ENCODE measurements around the gene ARHGEF6. TPM values are rescaled to one million over a fixed set of nuclear protein-coding genes. Genes with fewer than 3 reads are reported as not detected.

The ARHGEF6 gene
- polyA plus RNA-seq, 4 donors, result 1.1 to 6.4 (median 3.8) TPM

DNA sequence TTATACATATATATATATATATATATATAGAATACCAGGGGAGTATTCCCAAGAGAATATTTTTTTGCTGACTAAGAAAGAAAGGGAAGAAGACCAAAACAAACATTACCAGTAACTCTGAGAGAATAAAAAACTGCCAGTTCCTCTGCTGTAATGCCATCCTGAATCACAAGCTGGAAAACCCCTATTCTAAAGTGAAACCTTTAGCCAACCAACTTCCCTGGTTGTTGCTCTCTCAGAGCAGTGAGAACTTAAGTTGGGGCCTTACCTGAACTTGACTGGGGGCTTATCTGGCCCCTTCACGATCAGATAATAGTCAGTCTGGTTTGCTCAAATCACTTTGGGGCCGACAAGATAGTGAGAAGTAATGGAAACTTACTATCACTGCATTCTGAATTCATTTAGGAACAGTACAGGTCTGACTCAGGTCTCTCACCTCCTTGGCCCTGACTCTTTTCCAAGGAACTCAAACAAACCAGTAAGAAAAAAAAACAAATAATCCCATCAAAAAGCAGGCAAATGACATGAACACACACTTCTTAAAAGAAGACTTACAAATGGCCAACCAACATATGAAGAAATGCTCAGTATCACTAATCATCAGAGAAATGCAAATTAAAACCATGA lies 70.3 kb downstream of the ARHGEF6 start:
- Histone ChIP-seq H3K4me1 (ENCODE audit: control insufficient read depth in 3 of 3, insufficient read depth in 2 of 3, low read depth in 1 of 3, low read length in 2 of 3) (no peaks in the 10 kb centered on the region), H3K27ac (ENCODE audit: low read depth in 1 of 3, low read length in 2 of 3) (peak overlapping the region in 1 of 3 donors; percentile 70), H3K27me3 (ENCODE audit: control insufficient read depth in 3 of 3, insufficient read depth in 3 of 3, low read length in 3 of 3) (no peaks in the 10 kb centered on the region), H3K9me3 (ENCODE audit: control insufficient read depth in 2 of 2, insufficient read depth in 1 of 2, low read depth in 1 of 2, low read length in 1 of 2) (no peaks in the 10 kb centered on the region), H3K4me3 (ENCODE audit: low read depth in 1 of 3, low read length in 3 of 3) (no peak overlapping the region), H3K36me3 (ENCODE audit: control insufficient read depth in 3 of 3, insufficient read depth in 2 of 3, low read depth in 1 of 3, low read length in 3 of 3) (no peaks in the 10 kb centered on the region)
- FAIRE-seq (no peak), DNase-seq (no peak)
- 21 to 41% (median 28%) methylated on average over 2 of the region's 2 CpGs for WGBS, 3 donors

DNA sequence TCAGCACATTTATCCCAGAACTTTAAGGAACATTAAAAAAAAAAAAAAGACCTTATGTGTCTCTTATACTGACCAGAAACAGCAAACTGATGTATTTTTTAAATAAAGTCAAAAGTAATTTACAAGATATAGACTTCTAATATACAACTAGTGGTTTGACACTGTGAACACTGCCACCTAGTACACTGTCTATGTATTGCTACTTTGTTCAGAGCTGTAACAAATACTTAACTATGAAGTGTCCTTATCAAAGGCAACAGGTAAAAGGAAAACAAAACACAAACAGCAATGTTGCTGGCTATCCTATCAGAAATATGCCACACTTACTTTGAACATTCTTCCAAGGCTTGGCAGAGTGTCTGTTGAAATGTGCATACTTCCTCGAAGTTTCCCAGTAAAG lies 72.4 kb downstream of the ARHGEF6 start:
- Histone ChIP-seq H3K4me3 (ENCODE audit: low read depth in 1 of 3, low read length in 3 of 3) (no peak overlapping the region), H3K36me3 (ENCODE audit: control insufficient read depth in 3 of 3, insufficient read depth in 2 of 3, low read depth in 1 of 3, low read length in 3 of 3) (no peaks in the 10 kb centered on the region), H3K27ac (ENCODE audit: low read depth in 1 of 3, low read length in 2 of 3) (no peak overlapping the region), H3K4me1 (ENCODE audit: control insufficient read depth in 3 of 3, insufficient read depth in 2 of 3, low read depth in 1 of 3, low read length in 2 of 3) (no peaks in the 10 kb centered on the region), H3K9me3 (ENCODE audit: control insufficient read depth in 2 of 2, insufficient read depth in 1 of 2, low read depth in 1 of 2, low read length in 1 of 2) (no peaks in the 10 kb centered on the region), H3K27me3 (ENCODE audit: control insufficient read depth in 3 of 3, insufficient read depth in 3 of 3, low read length in 3 of 3) (no peaks in the 10 kb centered on the region)
- no peak for FAIRE-seq
- 20 to 66% (median 27%) methylated on average over 1 of the region's 1 CpG for WGBS, 3 donors
- DNase-seq, result no peak

GRCh38 chrX:136697156-136697555 lies 83.6 kb downstream of the ARHGEF6 start:
- H3K27ac ChIP-seq (ENCODE audit: low read depth in 1 of 3, low read length in 2 of 3), result peak overlapping the region in 1 of 3 donors; percentile 78
- 43 to 84% (median 53%) methylated on average over 1 of the region's 1 CpG for WGBS, 3 donors
- H3K4me3 ChIP-seq (ENCODE audit: low read depth in 1 of 3, low read length in 3 of 3), result no peak overlapping the region
- H3K27me3 ChIP-seq (ENCODE audit: control insufficient read depth in 3 of 3, insufficient read depth in 3 of 3, low read length in 3 of 3), result no peaks in the 10 kb centered on the region
- no peaks in the 10 kb centered on the region for H3K36me3 ChIP-seq (ENCODE audit: control insufficient read depth in 3 of 3, insufficient read depth in 2 of 3, low read depth in 1 of 3, low read length in 3 of 3)
- no peak for DNase-seq
- no peaks in the 10 kb centered on the region for H3K4me1 ChIP-seq (ENCODE audit: control insufficient read depth in 3 of 3, insufficient read depth in 2 of 3, low read depth in 1 of 3, low read length in 2 of 3)
- FAIRE-seq, result no peak
- H3K9me3 ChIP-seq (ENCODE audit: control insufficient read depth in 2 of 2, insufficient read depth in 1 of 2, low read depth in 1 of 2, low read length in 1 of 2), result no peaks in the 10 kb centered on the region

GRCh38 chrX:136694431-136695087 lies 86.2 kb downstream of the ARHGEF6 start:
- WGBS, 3 donors, result 42% methylated on average over 8 of the region's 8 CpGs
- no peak for FAIRE-seq

GRCh38 chrX:136692271-136692670 lies 88.5 kb downstream of the ARHGEF6 start:
- no peaks in the 10 kb centered on the region for H3K4me1 ChIP-seq (ENCODE audit: control insufficient read depth in 3 of 3, insufficient read depth in 2 of 3, low read depth in 1 of 3, low read length in 2 of 3)
- no peaks in the 10 kb centered on the region for H3K27me3 ChIP-seq (ENCODE audit: control insufficient read depth in 3 of 3, insufficient read depth in 3 of 3, low read length in 3 of 3)
- DNase-seq (no peak), FAIRE-seq (no peak)
- no peak overlapping the region for H3K4me3 ChIP-seq (ENCODE audit: low read depth in 1 of 3, low read length in 3 of 3)
- no peaks in the 10 kb centered on the region for H3K36me3 ChIP-seq (ENCODE audit: control insufficient read depth in 3 of 3, insufficient read depth in 2 of 3, low read depth in 1 of 3, low read length in 3 of 3)
- H3K27ac ChIP-seq (ENCODE audit: low read depth in 1 of 3, low read length in 2 of 3), result no peak overlapping the region
- H3K9me3 ChIP-seq (ENCODE audit: control insufficient read depth in 2 of 2, insufficient read depth in 1 of 2, low read depth in 1 of 2, low read length in 1 of 2), result no peaks in the 10 kb centered on the region
- 65 to 90% (median 69%) methylated on average over 4 of the region's 4 CpGs for WGBS, 3 donors

More at GRCh38 chrX:136694431-136695087, 86.2 kb downstream of the ARHGEF6 start:
- H3K9me3 ChIP-seq (ENCODE audit: control insufficient read depth in 2 of 2, insufficient read depth in 1 of 2, low read depth in 1 of 2, low read length in 1 of 2), result no peaks in the 10 kb centered on the region
- H3K36me3 ChIP-seq (ENCODE audit: control insufficient read depth in 3 of 3, insufficient read depth in 2 of 3, low read depth in 1 of 3, low read length in 3 of 3), result no peaks in the 10 kb centered on the region
- H3K4me1 ChIP-seq (ENCODE audit: control insufficient read depth in 3 of 3, insufficient read depth in 2 of 3, low read depth in 1 of 3, low read length in 2 of 3), result no peaks in the 10 kb centered on the region
- no peaks in the 10 kb centered on the region for H3K27me3 ChIP-seq (ENCODE audit: control insufficient read depth in 3 of 3, insufficient read depth in 3 of 3, low read length in 3 of 3)
- no peak overlapping the region for H3K4me3 ChIP-seq (ENCODE audit: low read depth in 1 of 3, low read length in 3 of 3)
- peak; percentile 6 to 25 for DNase-seq
- peak overlapping the region in 1 of 3 donors; percentile 67 for H3K27ac ChIP-seq (ENCODE audit: low read depth in 1 of 3, low read length in 2 of 3)

- DNase-seq (peak in 1 of 2 donors; percentile 15), FAIRE-seq (no peak)
- H3K9me3 ChIP-seq (ENCODE audit: control insufficient read depth in 2 of 2, insufficient read depth in 1 of 2, low read depth in 1 of 2, low read length in 1 of 2), result no peaks in the 10 kb centered on the region
- no peaks in the 10 kb centered on the region for H3K36me3 ChIP-seq (ENCODE audit: control insufficient read depth in 3 of 3, insufficient read depth in 2 of 3, low read depth in 1 of 3, low read length in 3 of 3)
- H3K4me1 ChIP-seq (ENCODE audit: control insufficient read depth in 3 of 3, insufficient read depth in 2 of 3, low read depth in 1 of 3, low read length in 2 of 3), result no peaks in the 10 kb centered on the region
- H3K4me3 ChIP-seq (ENCODE audit: low read depth in 1 of 3, low read length in 3 of 3), result no peak overlapping the region
- no peaks in the 10 kb centered on the region for H3K27me3 ChIP-seq (ENCODE audit: control insufficient read depth in 3 of 3, insufficient read depth in 3 of 3, low read length in 3 of 3)
- 32 to 56% (median 44%) methylated on average over 3 of the region's 3 CpGs for WGBS, 3 donors
- peak overlapping the region in 1 of 3 donors; percentile 58 for H3K27ac ChIP-seq (ENCODE audit: low read depth in 1 of 3, low read length in 2 of 3)
Measured at GRCh38 chrX:136691028-136691809, 89.5 kb downstream of the ARHGEF6 start.

- no peaks in the 10 kb centered on the region for H3K4me1 ChIP-seq (ENCODE audit: control insufficient read depth in 3 of 3, insufficient read depth in 2 of 3, low read depth in 1 of 3, low read length in 2 of 3)
- no peaks in the 10 kb centered on the region for H3K9me3 ChIP-seq (ENCODE audit: control insufficient read depth in 2 of 2, insufficient read depth in 1 of 2, low read depth in 1 of 2, low read length in 1 of 2)
- no peak for FAIRE-seq
- WGBS, 3 donors, result 50 to 61% (median 59%) methylated on average over 6 of the region's 6 CpGs
- no peaks in the 10 kb centered on the region for H3K27me3 ChIP-seq (ENCODE audit: control insufficient read depth in 3 of 3, insufficient read depth in 3 of 3, low read length in 3 of 3)
- H3K27ac ChIP-seq (ENCODE audit: low read depth in 1 of 3, low read length in 2 of 3), result peak overlapping the region in 1 of 3 donors; percentile 8
- peak in 1 of 2 donors; percentile 28 for DNase-seq
- no peak overlapping the region for H3K4me3 ChIP-seq (ENCODE audit: low read depth in 1 of 3, low read length in 3 of 3)
- no peaks in the 10 kb centered on the region for H3K36me3 ChIP-seq (ENCODE audit: control insufficient read depth in 3 of 3, insufficient read depth in 2 of 3, low read depth in 1 of 3, low read length in 3 of 3)
Measured at GRCh38 chrX:136689436-136689835, 91.3 kb downstream of the ARHGEF6 start.

DNA sequence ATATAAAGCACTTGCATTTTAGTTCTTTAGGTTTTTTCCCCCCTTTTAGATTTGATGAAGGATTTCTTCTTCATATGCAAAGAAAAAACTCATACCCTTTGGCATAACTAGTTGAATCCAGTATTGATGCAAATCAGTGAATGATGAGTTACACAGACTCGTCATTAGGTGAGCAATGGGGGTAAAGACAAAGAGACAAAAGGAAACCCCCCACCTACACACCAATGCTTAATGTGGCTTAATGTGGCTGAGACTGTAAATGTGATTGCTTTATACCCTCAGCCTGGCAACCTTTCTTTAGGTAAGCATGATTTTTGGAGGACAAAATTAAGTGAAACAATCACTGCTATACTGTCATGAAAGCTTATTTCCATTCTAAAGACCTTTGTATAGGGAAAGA lies 93.3 kb downstream of the ARHGEF6 start:
- DNase-seq, result no peak
- no peak for FAIRE-seq
- Histone ChIP-seq H3K27ac (ENCODE audit: low read depth in 1 of 3, low read length in 2 of 3) (no peak overlapping the region), H3K27me3 (ENCODE audit: control insufficient read depth in 3 of 3, insufficient read depth in 3 of 3, low read length in 3 of 3) (no peaks in the 10 kb centered on the region), H3K4me3 (ENCODE audit: low read depth in 1 of 3, low read length in 3 of 3) (no peak overlapping the region), H3K4me1 (ENCODE audit: control insufficient read depth in 3 of 3, insufficient read depth in 2 of 3, low read depth in 1 of 3, low read length in 2 of 3) (no peaks in the 10 kb centered on the region), H3K9me3 (ENCODE audit: control insufficient read depth in 2 of 2, insufficient read depth in 1 of 2, low read depth in 1 of 2, low read length in 1 of 2) (no peaks in the 10 kb centered on the region), H3K36me3 (ENCODE audit: control insufficient read depth in 3 of 3, insufficient read depth in 2 of 3, low read depth in 1 of 3, low read length in 3 of 3) (no peaks in the 10 kb centered on the region)
- WGBS, 3 donors, result 27 to 87% (median 86%) methylated on average over 1 of the region's 1 CpG

All from small intestine (tissue), 7 donors.